Kidney epithelial cell (primary cell): ENCODE measurements around the gene TNP2. TPM values are rescaled to one million over a fixed set of nuclear protein-coding genes. Genes with fewer than 3 reads are reported as not detected.

Source experiments
- DNase-seq: peaks from one replicate; pipeline ENCODE4 v3.0.0-alpha.2; 2010; ENCODE audit warnings: low read depth
- H3K27me3 ChIP-seq: 2 replicates; pipeline ENCODE4 v1.6.0; 2011; ENCODE audit warnings: low read length; ENCODE audit not compliant: control insufficient read depth, insufficient read depth
- H3K36me3 ChIP-seq: 2 replicates; pipeline ENCODE4 v1.5.1; 2011; ENCODE audit warnings: low read length; ENCODE audit not compliant: control insufficient read depth, insufficient read depth
- H3K4me3 ChIP-seq: 2 replicates; pipeline ENCODE4 v1.5.1; 2011; ENCODE audit warnings: low read depth, mild to moderate bottlenecking, control low read depth, low read length
- total RNA-seq: library from RNA; depleted of rRNA; stranded (reverse); fragments of >200 nt; gene quantifications from 2 replicates; pipeline ENCODE4 v1.2.3, GENCODE V29; 2015
- TF ChIP-seq, protein P1 (sequence below): IDR thresholded peaks from 2 replicates; pipeline ENCODE4 v1.5.1; 2011; ENCODE audit warnings: mild to moderate bottlenecking, moderate library complexity, low read length, control low read depth, inconsistent platforms; ENCODE audit not compliant: insufficient read depth, poor library complexity, severe bottlenecking

Gene TNP2
- total RNA-seq, 1 donor from 2014 or later: not detected

DNA sequence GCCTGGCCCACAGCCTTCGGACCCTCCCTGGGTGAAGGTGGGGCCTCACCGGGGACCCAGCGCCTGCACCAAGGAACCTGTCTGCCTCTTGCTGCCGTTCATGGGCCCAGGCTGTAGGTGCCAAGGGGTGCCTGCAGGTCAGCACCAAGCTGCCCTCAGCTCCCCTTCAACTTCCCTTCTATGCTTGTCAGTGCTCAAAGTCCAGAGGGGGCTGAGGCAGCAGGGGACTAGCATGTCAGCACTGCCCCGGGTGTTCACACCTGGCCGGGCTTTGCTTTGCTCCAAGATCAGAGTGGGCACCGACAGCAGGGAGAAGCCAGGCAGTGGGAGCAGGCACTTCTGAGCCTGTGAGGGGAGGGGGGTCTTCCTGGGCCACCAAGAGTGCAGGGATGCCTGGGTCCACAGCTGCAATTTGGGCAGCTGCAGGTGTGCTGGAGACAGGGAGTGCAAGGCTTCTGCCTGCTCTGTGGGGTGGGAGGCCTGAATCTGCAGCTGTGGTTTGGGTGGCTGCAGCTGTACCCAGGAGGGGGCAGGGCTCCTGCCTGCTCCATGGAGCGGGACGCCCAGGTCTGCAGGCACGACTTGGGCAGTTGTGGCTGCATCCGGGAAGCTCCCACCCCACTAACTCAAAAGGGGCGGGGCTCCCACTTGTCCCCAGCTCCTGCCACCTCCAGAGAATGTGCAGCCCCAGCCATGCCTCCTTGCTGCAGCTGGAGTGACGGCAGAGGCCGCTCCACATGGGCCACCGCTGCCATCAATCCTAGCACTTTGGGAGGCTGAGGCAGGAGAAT is 39.6 kb upstream of the TNP2 start:
- Histone ChIP-seq H3K36me3 (no peaks in the 10 kb centered on the region), H3K4me3 (no peak overlapping the region), H3K27me3 (no peaks in the 10 kb centered on the region)
- TF ChIP-seq, protein P1, sequence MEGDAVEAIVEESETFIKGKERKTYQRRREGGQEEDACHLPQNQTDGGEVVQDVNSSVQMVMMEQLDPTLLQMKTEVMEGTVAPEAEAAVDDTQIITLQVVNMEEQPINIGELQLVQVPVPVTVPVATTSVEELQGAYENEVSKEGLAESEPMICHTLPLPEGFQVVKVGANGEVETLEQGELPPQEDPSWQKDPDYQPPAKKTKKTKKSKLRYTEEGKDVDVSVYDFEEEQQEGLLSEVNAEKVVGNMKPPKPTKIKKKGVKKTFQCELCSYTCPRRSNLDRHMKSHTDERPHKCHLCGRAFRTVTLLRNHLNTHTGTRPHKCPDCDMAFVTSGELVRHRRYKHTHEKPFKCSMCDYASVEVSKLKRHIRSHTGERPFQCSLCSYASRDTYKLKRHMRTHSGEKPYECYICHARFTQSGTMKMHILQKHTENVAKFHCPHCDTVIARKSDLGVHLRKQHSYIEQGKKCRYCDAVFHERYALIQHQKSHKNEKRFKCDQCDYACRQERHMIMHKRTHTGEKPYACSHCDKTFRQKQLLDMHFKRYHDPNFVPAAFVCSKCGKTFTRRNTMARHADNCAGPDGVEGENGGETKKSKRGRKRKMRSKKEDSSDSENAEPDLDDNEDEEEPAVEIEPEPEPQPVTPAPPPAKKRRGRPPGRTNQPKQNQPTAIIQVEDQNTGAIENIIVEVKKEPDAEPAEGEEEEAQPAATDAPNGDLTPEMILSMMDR: no peak
- DNase-seq: no peak

DNA sequence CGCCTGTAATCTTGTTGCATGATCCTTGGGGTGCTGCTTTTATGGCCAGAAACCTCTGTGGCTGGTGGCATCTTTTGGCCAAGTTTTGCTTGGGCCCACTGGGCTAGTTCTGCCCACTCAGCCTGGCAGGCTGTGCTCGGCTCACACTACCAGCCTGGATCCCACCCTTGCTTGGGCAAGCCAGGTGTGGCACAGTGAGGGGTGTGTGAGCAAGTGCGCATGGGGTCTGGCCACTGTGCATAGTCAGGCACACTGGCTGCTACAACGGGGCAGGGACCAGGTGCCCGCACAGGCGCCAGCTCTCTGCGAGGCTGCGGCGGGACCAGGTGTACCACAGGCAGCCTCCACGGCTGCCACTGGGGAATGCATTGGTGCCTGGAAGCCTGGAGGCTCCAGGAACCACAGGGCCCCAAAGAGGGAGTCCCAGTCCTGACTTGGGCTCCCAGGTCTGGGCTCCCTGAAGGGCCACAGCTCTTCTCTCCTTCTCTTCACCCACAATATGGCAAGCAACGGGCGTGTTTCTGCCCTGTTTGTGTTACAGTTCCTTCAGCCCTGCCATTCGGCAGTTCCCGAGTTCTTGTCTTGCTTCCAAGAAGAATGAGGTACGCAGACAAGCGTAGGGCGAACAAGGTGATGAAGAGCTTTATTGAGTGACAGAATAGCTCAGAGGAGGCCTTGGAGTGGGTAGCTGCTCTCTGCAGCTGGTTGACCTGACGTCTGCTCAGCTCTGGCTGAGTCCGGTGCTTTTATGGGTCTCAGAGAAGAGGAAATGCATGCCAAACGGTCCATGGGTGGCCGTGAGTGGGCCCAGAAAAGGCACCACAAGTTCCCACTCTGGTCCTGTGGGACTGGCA is 38.7 kb upstream of the TNP2 start:
- H3K27me3 ChIP-seq: no peaks in the 10 kb centered on the region

DNA sequence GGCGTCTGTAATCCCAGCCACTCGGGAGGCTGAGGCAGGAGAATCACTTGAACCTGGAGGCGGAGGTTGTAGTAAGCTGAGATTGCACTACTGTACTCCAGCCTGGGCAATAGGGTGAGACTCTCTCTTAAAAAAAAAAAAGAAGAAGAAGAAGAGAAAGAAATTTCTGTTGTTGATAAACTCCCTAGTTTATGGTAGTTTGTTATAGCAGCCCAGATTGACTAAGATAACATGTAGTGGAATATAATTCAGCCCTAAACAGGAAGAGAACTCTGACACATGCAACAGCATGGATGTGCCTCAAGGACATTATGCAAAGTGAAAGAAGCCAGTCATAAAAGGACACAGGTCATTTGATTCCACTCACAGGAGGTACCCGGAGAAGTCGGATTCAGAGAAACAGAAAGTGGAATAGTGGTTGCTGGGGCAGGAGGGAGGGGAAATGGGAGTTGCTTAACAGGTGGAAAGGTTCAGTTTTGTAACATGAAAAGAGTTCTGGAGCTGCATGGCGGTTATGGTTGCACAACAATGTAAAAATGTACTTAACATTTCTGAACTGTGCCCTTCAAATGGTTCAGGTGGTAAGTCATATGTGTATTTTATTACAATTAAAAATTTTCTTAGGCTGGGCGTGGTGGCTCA is 38.0 kb upstream of the TNP2 start:
- TF ChIP-seq, protein P1: no peak
- no peaks in the 10 kb centered on the region for H3K27me3 ChIP-seq
- H3K36me3 ChIP-seq: no peaks in the 10 kb centered on the region
- no peak for DNase-seq
- H3K4me3 ChIP-seq: no peak overlapping the region

More for the DNA sequence above, 38.7 kb upstream of the TNP2 start:
- Histone ChIP-seq H3K4me3 (no peak overlapping the region), H3K36me3 (no peaks in the 10 kb centered on the region)
- DNase-seq: no peak
- TF ChIP-seq, protein P1: no peak

DNA sequence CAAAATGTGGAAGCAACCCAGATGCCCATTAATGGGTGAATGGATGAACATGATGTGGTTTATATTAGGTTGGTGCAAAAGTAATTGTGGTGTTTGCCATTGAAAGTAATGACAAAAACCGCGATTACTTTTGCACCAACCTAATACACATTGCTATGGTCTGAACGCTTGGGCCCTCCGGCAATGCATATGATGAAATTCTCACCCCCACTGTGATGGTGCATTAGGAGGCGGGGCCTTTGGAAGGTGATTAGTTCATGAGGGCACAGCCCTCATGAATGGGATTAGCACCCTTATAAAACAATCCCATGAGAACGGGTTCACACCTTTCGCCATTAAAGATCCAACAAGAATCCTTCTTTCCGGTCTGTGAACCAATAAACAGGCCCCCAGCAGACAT is 37.3 kb upstream of the TNP2 start:
- Histone ChIP-seq H3K36me3 (no peaks in the 10 kb centered on the region), H3K27me3 (no peaks in the 10 kb centered on the region), H3K4me3 (no peak overlapping the region)
- TF ChIP-seq, protein P1: no peak
- DNase-seq: no peak

DNA sequence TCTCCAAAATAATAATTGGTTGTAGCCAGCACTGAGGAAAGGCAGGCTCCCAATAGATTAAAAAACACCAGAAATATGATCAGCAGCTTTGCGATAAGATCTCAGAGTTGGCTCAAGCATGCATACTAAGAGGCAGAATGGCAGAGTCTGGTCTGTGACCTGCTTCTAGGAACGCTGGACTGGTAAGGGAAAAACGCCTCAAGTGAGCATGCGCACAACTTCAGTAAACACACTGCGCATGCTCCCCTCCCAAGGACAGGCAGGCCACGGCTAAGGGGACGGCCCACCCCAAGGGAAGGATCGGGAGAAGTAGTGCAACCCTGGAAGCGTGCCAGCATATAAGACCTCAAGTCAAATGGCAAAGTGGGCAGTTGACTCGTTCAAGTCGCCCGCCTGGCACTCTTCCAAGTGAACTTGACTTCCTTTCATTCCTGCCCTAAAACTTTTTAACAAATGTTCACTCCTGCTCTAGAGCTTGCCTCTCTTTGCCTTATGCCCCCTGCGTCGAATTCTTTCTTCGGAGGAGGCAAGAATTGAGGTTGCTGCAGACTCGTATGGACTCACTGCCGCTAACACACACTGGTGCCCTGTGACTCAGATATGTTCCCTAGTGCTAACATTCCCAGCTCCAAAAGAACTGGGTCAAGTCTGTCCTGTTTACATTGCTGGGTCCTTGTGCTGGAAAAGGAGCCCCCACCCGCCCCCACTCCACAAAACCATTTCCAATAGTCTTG is 34.4 kb upstream of the TNP2 start:
- H3K36me3 ChIP-seq: no peaks in the 10 kb centered on the region
- H3K4me3 ChIP-seq: no peak overlapping the region
- no peak for DNase-seq
- H3K27me3 ChIP-seq: no peaks in the 10 kb centered on the region
- TF ChIP-seq, protein P1: no peak
